ENCODE data around the gene PARP11.

The PARP11 gene, protein sequence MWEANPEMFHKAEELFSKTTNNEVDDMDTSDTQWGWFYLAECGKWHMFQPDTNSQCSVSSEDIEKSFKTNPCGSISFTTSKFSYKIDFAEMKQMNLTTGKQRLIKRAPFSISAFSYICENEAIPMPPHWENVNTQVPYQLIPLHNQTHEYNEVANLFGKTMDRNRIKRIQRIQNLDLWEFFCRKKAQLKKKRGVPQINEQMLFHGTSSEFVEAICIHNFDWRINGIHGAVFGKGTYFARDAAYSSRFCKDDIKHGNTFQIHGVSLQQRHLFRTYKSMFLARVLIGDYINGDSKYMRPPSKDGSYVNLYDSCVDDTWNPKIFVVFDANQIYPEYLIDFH

GRCh38 chr12:3872800-3873636 is at the start of gene PARP11:
PARP11 (minus strand) TSS chr12:3873399; CDS start chr12:3873229, 170 bp downstream.
- peak; percentile 94 for DNase-seq

- DNase-seq, result no peak
Measured at GRCh38 chr12:3922033-3922432, 48.8 kb upstream of the PARP11 start.

GRCh38 chr12:3921526-3921925 is 48.3 kb upstream of the PARP11 start:
- no peak for DNase-seq

DNA sequence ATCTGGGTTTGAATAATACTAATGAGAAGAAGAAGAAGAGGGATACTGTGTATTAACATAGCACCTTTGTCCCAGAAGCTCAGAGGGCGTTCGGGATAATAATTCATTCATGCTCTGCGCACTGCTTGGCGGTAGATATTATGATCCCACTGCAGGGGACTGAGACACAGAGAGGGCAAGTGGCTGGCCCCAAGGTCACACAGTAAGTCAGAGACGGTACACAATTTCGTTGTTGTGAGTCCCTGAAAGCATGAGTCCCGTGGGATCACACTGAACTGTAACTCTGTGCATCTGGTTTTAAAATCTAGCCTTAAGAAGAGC is 47.9 kb upstream of the PARP11 start:
- no peak for DNase-seq

- no peak for DNase-seq
Measured at GRCh38 chr12:3920351-3921150, 47.4 kb upstream of the PARP11 start.

DNA sequence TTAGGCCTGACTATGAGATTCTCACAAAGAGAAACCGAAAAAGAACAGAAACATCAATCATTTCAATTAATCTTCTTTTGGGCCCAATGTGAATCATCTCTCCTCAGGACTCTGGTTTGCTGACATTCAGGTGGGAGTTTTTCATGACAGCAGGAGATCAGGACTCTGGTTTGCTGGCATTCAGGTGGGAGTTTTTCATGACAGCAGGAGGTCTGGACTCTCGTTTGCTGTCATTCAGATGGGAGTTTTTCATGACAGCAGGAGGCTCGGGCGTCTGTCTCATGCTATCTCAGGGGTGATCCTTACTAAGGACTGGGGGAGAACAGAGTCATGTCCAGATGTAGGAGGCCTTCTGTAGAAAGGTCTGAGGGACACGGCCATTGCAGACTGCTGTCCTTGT is 40.1 kb upstream of the PARP11 start:
- no peak for DNase-seq

DNA sequence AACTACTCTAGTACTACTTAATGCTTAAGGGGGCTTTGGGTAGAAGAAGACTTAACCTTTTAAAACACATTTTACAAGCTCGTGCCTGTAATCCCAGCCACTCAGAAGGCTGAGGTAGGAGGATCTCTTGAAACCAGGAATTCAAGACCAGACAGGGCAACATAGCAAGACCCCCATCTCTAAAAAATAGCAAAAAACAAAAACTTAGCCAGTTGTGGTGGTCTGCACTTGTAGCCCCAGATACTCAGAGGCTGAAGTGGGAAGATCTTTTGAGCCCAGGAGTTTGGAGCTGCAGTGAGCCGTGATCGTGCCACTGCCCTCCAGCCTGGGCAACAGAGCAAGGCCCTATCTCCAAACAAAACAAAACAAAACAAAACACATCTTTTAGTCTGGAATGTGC is 39.7 kb upstream of the PARP11 start:
- no peak for DNase-seq

DNA sequence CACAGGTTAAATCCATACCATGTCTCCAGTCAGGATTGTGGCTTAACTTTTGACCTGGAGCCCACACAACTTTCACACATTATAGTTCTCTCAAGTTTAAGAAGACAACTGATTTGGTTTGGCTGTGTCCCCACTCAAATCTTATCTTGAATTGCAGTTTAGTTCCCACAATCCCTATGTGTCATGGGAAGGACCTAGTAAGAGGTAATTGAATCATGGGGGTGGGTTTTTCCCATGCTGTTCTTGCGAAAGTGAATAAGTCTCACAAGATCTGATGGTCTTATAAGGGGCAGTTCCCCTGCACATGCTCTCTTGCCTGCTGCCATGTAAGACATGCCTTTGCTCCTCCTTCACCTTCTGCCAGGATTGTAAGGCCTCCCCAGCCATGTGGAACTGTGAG is 38.2 kb upstream of the PARP11 start:
- DNase-seq, result no peak

GRCh38 chr12:3905664-3906063 is 32.5 kb upstream of the PARP11 start:
- no peak for DNase-seq

- no peak for DNase-seq
Measured at GRCh38 chr12:3904999-3905398, 31.8 kb upstream of the PARP11 start.

GRCh38 chr12:3902921-3903320 is 29.7 kb upstream of the PARP11 start:
- no peak for DNase-seq

- DNase-seq, result no peak
Measured at GRCh38 chr12:3901116-3901515, 27.9 kb upstream of the PARP11 start.

DNA sequence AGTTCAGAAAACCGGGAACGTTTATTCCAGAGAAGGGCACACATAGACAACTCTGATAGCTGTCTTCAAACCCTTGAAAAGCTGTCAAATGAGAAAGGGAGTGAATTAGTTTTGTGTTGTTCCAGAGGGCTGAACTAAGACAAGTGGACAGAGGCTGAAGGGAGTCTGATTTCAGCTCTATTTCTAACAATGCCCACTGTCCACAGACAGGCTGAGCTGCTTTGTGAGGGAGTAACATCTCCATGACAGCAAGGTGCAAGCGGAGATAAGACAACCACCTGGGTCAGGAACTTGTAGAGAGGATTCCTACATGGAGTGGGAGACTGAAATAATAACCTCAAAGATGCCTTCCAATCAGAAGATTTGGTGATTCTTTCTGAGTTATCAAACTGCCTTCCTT is 25.6 kb upstream of the PARP11 start:
- DNase-seq, result no peak

DNA sequence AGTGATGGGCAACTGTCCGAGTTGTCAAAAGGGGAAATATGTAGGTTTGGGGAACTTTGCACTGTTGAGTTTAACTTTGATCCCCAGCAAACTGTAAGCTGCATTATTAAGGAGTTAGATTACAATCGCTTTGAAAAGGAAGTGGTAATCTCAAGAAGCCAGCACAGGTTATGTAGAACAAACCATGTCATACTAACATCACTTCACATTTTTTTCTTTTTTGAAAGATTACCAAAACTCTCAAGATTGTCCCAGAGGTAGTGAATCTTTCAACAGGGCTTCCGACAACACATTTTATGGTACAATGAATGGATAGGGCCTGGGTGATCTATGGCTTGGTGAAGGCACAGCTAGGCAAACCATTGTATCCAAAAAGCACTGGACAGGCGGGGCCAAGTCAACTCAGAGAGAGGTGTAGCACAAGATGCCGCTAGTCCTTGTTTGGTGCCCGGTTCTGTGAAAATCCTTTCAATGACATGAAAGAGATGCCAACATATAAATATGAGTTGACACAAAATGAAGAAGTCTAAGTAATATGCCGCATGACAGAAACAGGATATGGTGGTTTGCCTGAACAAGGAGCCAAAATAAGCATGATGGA is 24.3 kb upstream of the PARP11 start:
- no peak for DNase-seq

GRCh38 chr12:3896801-3897351 is 23.7 kb upstream of the PARP11 start:
- no peak for DNase-seq

GRCh38 chr12:3896356-3896755 is 23.2 kb upstream of the PARP11 start:
- DNase-seq, result no peak

DNA sequence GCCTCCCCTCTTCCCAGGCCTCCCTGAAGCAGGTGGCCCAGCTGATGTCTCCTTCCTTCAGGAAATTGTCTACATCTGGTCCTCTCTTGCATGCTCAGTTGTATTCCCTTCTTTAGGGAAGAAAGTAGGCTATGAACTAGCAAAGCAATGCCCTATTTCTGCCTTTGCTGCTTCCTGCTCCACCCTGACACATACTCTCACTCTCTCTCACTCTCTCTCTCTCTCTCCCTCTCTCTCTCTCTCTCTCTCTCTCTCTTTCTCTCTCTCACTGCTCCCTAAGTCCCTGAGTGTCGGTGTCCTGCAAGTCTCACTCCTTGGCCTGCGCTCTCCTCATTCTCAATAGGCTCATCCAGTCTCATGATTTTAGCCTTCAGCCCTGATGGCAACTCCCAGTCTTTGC is 19.4 kb upstream of the PARP11 start:
- no peak for DNase-seq

DNA sequence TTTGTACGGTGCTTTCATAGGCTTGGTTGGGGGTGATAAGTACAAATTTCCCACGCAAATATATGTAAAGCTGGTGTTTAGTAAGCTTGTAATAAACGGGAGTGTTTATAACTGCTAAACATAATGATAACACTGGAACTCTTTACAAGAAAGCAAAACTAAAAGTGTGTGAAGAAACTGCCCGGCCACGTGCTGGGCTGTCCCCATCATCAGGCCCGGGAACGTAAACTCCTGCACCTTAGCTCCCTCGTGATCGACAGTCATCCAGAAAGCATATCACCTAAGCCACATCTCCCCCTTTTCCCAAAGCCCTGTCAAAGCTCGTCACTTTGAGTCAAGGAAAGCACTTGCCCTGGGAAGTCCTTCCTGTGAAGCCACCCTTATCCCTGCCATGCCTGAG is 18.0 kb upstream of the PARP11 start:
- DNase-seq, result no peak

- no peak for DNase-seq
Measured at GRCh38 chr12:3888659-3889058, 15.5 kb upstream of the PARP11 start.

GRCh38 chr12:3885277-3886094 is 12.3 kb upstream of the PARP11 start:
- DNase-seq, result no peak

GRCh38 chr12:3884671-3885070 is 11.5 kb upstream of the PARP11 start:
- DNase-seq, result no peak

Measured in activated CD4-positive, alpha-beta T cell treated with anti-CD3 and anti-CD28 coated beads for 1 hour (primary cell).